SW480 (cell line): ENCODE measurements around the gene C2orf74.
"Not testable (repeated sequence)": the region's sequence is repeated elsewhere in the genome, so short reads cannot be mapped to it uniquely, and the experiment has no call there.

Experiments used
- DNase-seq: peaks from one replicate; pipeline ENCODE4 v3.0.0-alpha.2; 2016; ENCODE audit warnings: low spot score

Gene C2orf74

GRCh38 chr2:61175036-61175435 is 13.0 kb downstream of the C2orf74 start:
- no peak for DNase-seq

GRCh38 chr2:61176755-61177726 is 15.1 kb downstream of the C2orf74 start:
- DNase-seq: peak; percentile 89

- peak; percentile 25 for DNase-seq
Observed at GRCh38 chr2:61177727-61178549, 15.9 kb downstream of the C2orf74 start.

GRCh38 chr2:61178603-61179545 is 16.9 kb downstream of the C2orf74 start:
- DNase-seq: no peak

GRCh38 chr2:61179701-61180639 is 18.0 kb downstream of the C2orf74 start:
- DNase-seq: no peak

- DNase-seq: no peak
Observed at GRCh38 chr2:61180686-61181085, 18.7 kb downstream of the C2orf74 start.

- DNase-seq: no peak
Observed at GRCh38 chr2:61181382-61182058, 19.5 kb downstream of the C2orf74 start.

GRCh38 chr2:61182059-61182383 is 20.0 kb downstream of the C2orf74 start:
- no peak for DNase-seq

- no peak for DNase-seq
Observed at GRCh38 chr2:61183795-61184194, 21.8 kb downstream of the C2orf74 start.

- DNase-seq: no peak
Observed at GRCh38 chr2:61184263-61184662, 22.3 kb downstream of the C2orf74 start.

GRCh38 chr2:61185231-61185728 is 23.3 kb downstream of the C2orf74 start:
- DNase-seq: no peak

- DNase-seq: no peak
Observed at GRCh38 chr2:61187085-61187484, 25.1 kb downstream of the C2orf74 start.

- no peak for DNase-seq
Observed at GRCh38 chr2:61193670-61194561, 31.9 kb downstream of the C2orf74 start.

GRCh38 chr2:61194646-61195045 is 32.7 kb downstream of the C2orf74 start:
- not testable (repeated sequence) for DNase-seq

- peak; percentile 85 for DNase-seq
Observed at GRCh38 chr2:61196671-61197070, 34.7 kb downstream of the C2orf74 start.

GRCh38 chr2:61205132-61205531 is 43.1 kb downstream of the C2orf74 start:
- no peak for DNase-seq

GRCh38 chr2:61210332-61210981 is 48.5 kb downstream of the C2orf74 start:
- DNase-seq: no peak

- no peak for DNase-seq
Observed at GRCh38 chr2:61214171-61214570, 52.2 kb downstream of the C2orf74 start.
